GM12875 (cell line): ENCODE measurements around the gene CACNA1C.

Experiments used
- H3K4me3 ChIP-seq: one replicate; pipeline ENCODE4 v1.5.1; 2011; ENCODE audit warnings: low read depth, low read length, control low read depth
- TF ChIP-seq, protein P1 (sequence below): IDR thresholded peaks from 2 replicates; pipeline ENCODE4 v1.5.1; 2011; ENCODE audit warnings: low read depth, mild to moderate bottlenecking, control low read depth, inconsistent platforms, low read length, moderate library complexity, borderline replicate concordance; ENCODE audit not compliant: insufficient read depth

The CACNA1C gene

GRCh38 chr12:2351161-2351560 lies 298.4 kb downstream of the CACNA1C start:
- no peak overlapping the region for H3K4me3 ChIP-seq
- TF ChIP-seq, protein P1, sequence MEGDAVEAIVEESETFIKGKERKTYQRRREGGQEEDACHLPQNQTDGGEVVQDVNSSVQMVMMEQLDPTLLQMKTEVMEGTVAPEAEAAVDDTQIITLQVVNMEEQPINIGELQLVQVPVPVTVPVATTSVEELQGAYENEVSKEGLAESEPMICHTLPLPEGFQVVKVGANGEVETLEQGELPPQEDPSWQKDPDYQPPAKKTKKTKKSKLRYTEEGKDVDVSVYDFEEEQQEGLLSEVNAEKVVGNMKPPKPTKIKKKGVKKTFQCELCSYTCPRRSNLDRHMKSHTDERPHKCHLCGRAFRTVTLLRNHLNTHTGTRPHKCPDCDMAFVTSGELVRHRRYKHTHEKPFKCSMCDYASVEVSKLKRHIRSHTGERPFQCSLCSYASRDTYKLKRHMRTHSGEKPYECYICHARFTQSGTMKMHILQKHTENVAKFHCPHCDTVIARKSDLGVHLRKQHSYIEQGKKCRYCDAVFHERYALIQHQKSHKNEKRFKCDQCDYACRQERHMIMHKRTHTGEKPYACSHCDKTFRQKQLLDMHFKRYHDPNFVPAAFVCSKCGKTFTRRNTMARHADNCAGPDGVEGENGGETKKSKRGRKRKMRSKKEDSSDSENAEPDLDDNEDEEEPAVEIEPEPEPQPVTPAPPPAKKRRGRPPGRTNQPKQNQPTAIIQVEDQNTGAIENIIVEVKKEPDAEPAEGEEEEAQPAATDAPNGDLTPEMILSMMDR: no peak

DNA sequence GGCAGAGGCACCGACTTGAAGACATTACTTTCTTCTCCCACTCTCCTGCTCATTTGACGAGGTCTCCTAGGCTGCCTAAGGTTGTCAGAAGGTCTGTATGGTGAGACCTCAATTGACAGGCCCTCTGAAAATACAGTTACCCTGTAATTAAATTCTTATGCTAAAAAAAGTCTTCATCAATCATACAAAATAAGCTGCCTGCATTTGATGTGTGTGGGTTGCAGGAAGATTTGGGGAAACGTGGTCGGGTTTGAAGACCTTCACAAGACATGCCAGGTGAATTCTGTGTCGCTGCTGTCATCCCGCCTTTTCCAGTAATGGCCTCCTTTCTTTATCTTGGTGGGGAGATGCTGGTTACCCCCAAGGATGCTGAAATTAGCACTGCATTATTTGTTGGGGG lies 299.4 kb downstream of the CACNA1C start:
- H3K4me3 ChIP-seq: no peak overlapping the region
- TF ChIP-seq, protein P1: no peak

DNA sequence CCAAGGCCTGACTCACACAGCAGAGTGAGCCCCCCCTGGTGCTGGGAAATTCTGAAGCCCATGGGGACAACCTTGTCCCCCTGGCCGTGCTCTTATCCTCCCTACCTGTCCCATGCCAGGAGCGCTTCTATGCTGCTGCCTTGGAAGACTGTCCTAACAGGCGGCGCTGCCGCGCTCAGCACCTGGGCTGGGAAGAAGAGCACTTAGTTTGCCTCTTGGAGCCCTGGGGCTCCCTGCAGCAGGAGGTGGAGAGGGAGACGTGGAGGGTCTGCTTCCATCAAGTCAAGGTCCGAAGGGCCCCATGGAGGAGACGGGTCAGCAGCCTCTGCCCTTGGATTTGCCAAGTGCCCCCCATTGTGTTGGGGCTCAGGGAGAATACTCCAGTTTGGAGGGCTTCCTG lies 300.5 kb downstream of the CACNA1C start:
- no peak overlapping the region for H3K4me3 ChIP-seq
- TF ChIP-seq, protein P1: no peak

- H3K4me3 ChIP-seq: no peak overlapping the region
- TF ChIP-seq, protein P1: no peak
Measured at GRCh38 chr12:2353691-2354090, 300.9 kb downstream of the CACNA1C start.

DNA sequence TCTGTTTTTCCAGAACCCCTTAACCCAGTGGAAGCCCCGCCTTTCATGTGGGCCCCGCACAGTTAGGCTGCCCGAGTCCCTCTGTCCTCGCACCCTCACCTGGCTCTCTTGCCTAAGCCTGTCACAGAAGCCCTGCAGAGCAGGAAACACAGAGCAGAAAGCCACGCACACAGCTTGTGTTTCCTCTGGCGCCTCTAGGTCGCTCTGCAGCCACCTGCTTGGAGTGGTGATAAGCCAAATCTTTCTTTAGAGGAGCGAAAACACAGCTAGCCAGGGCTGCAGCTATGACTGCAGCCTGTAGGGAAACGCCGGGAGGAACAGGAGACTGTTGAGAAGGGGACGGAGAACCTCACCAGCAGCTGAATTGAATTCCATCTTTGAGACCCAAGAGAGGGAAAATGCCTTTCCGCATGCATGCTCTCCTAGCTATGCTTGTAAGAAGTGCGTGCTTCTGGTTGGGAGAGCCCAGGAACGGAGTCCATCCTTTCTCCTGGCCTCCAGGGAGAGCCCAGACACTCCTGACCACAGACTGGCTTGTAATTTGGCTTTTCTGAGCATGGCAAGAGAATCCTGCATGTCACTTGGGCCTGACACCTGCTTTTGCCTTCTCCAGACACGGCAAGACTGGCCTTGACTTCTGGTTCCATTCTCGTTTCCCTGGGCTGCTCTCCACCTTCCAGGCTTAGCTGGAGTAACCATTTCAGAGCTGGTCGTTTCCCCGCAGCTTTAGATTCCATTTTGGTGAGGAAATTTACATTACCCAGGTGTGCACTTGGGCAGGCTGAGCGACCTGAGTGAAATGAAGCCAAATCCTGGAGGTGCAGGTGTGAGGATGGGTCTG lies 301.6 kb downstream of the CACNA1C start:
- no peak overlapping the region for H3K4me3 ChIP-seq

GRCh38 chr12:2355198-2355597 lies 302.4 kb downstream of the CACNA1C start:
- TF ChIP-seq, protein P1: no peak
- H3K4me3 ChIP-seq: no peak overlapping the region

More for the DNA sequence above, 301.6 kb downstream of the CACNA1C start:
- TF ChIP-seq, protein P1: no peak

GRCh38 chr12:2355604-2356003 lies 302.8 kb downstream of the CACNA1C start:
- TF ChIP-seq, protein P1: no peak
- no peak overlapping the region for H3K4me3 ChIP-seq
